H9 (cell line): ENCODE data around the gene FAM229B. TPM values are rescaled to one million over a fixed set of nuclear protein-coding genes. Genes with fewer than 3 reads are reported as not detected.

Source experiments
- DNase-seq: peaks from one replicate; pipeline ENCODE4 v3.0.0-alpha.2; 2017
- H2AFZ ChIP-seq: one replicate; pipeline ENCODE4 v1.6.1; 2013; ENCODE audit warnings: mild to moderate bottlenecking, low read length, control low read depth, moderate library complexity
- H2AK5ac ChIP-seq: 2 replicates; pipeline ENCODE4 v1.6.1; 2013; ENCODE audit warnings: low read length, control low read depth, mixed read lengths; ENCODE audit not compliant: insufficient read length
- H2BK120ac ChIP-seq: one replicate; pipeline ENCODE4 v1.6.1; 2013; ENCODE audit warnings: low read depth, mild to moderate bottlenecking, low read length, control low read depth, inconsistent platforms; ENCODE audit not compliant: poor library complexity, severe bottlenecking
- H2BK12ac ChIP-seq: 2 replicates; pipeline ENCODE4 v1.6.1; 2013; ENCODE audit warnings: low read length, control low read depth, mixed read lengths, low read depth; ENCODE audit not compliant: insufficient read length
- H2BK15ac ChIP-seq: 2 replicates; pipeline ENCODE4 v1.6.1; 2013; ENCODE audit warnings: low read depth, low read length, control low read depth
- H2BK20ac ChIP-seq: one replicate; pipeline ENCODE4 v1.6.1; 2013; ENCODE audit warnings: low read depth, mild to moderate bottlenecking, low read length, control low read depth, inconsistent platforms; ENCODE audit not compliant: poor library complexity, severe bottlenecking
- H2BK5ac ChIP-seq: 2 replicates; pipeline ENCODE4 v1.6.1; 2013; ENCODE audit warnings: low read length, control low read depth, mixed read lengths; ENCODE audit not compliant: insufficient read length
- H3K14ac ChIP-seq: 2 replicates; pipeline ENCODE4 v1.6.1; 2013; ENCODE audit warnings: low read length, control low read depth; ENCODE audit not compliant: insufficient read depth
- H3K18ac ChIP-seq: 2 replicates; pipeline ENCODE4 v1.6.1; 2013; ENCODE audit warnings: low read depth, mild to moderate bottlenecking, mixed read lengths, low read length, control low read depth; ENCODE audit not compliant: insufficient read length
- H3K23ac ChIP-seq: 2 replicates; pipeline ENCODE4 v1.6.1; 2013; ENCODE audit warnings: low read length, control low read depth, mixed read lengths, low read depth; ENCODE audit not compliant: insufficient read length
- H3K23me2 ChIP-seq: 2 replicates; pipeline ENCODE4 v1.6.1; 2013; ENCODE audit warnings: low read depth, mild to moderate bottlenecking, mixed read lengths, low read length, control low read depth; ENCODE audit not compliant: insufficient read length, poor library complexity, severe bottlenecking
- H3K27ac ChIP-seq: 2 replicates; pipeline ENCODE4 v1.5.1; 2013; ENCODE audit warnings: low read length, control low read depth, mixed read lengths, low read depth; ENCODE audit not compliant: insufficient read length
- H3K27me3 ChIP-seq: 2 replicates; pipeline ENCODE4 v1.6.1; 2013; ENCODE audit warnings: low read length, control low read depth, inconsistent platforms; ENCODE audit not compliant: insufficient read depth
- H3K4ac ChIP-seq: 2 replicates; pipeline ENCODE4 v1.6.1; 2013; ENCODE audit warnings: low read depth, mild to moderate bottlenecking, control low read depth, inconsistent platforms, low read length, moderate library complexity
- H3K4me1 ChIP-seq: 2 replicates; pipeline ENCODE4 v1.6.1; 2013; ENCODE audit warnings: low read length, control low read depth, inconsistent platforms; ENCODE audit not compliant: insufficient read depth
- H3K4me2 ChIP-seq: 2 replicates; pipeline ENCODE4 v1.6.1; 2013; ENCODE audit warnings: low read length, control low read depth, mixed read lengths; ENCODE audit not compliant: insufficient read length, insufficient read depth
- H3K56ac ChIP-seq: 2 replicates; pipeline ENCODE4 v1.6.1; 2013; ENCODE audit warnings: low read depth, mild to moderate bottlenecking, mixed read lengths, low read length, control low read depth; ENCODE audit not compliant: insufficient read length
- H3K79me1 ChIP-seq: 2 replicates; pipeline ENCODE4 v1.6.1; 2013; ENCODE audit warnings: low read depth, mild to moderate bottlenecking, moderate library complexity, low read length, control low read depth, inconsistent platforms; ENCODE audit not compliant: insufficient read depth, poor library complexity, severe bottlenecking
- H3K79me2 ChIP-seq: 2 replicates; pipeline ENCODE4 v1.6.1; 2013; ENCODE audit warnings: low read length, control low read depth, inconsistent platforms; ENCODE audit not compliant: insufficient read depth
- H3K9ac ChIP-seq: 2 replicates; pipeline ENCODE4 v1.6.1; 2013; ENCODE audit warnings: low read length, control low read depth, mixed read lengths; ENCODE audit not compliant: insufficient read length; ENCODE audit errors: extremely low read depth
- H3K9me3 ChIP-seq: one replicate; pipeline ENCODE4 v1.6.1; 2013; ENCODE audit warnings: low read depth, low read length, inconsistent platforms; ENCODE audit not compliant: control insufficient read depth
- H3T11ph ChIP-seq: one replicate; pipeline ENCODE4 v1.6.1; 2013; ENCODE audit warnings: mild to moderate bottlenecking, low read length, control low read depth, inconsistent platforms
- H4K20me1 ChIP-seq: one replicate; pipeline ENCODE4 v1.6.1; 2013; ENCODE audit not compliant: control insufficient read depth, insufficient read length, insufficient read depth
- H4K5ac ChIP-seq: 2 replicates; pipeline ENCODE4 v1.6.1; 2013; ENCODE audit warnings: low read depth, mild to moderate bottlenecking, mixed read lengths, low read length, control low read depth; ENCODE audit not compliant: insufficient read length
- H4K8ac ChIP-seq: replicated peaks from 2 replicates; pipeline ENCODE4 v1.6.1; 2013; ENCODE audit warnings: low read length, control low read depth, mixed read lengths, low read depth; ENCODE audit not compliant: insufficient read length
- H4K91ac ChIP-seq: 2 replicates; pipeline ENCODE4 v1.6.1; 2013; ENCODE audit warnings: low read depth, mild to moderate bottlenecking, moderate library complexity, mixed read lengths, low read length, control low read depth; ENCODE audit not compliant: insufficient read length
- H3K27ac Mint-ChIP-seq, 3 experiments: 2 replicates in 2 of 3; 3 replicates in 1 of 3; pipeline ENCODE4 v1.8.0; 2020 to 2021; ENCODE audit warnings: mixed read lengths in 3 of 3, mild to moderate bottlenecking in 1 of 3, moderate library complexity in 1 of 3
- H3K27me3 Mint-ChIP-seq: 2 replicates; pipeline ENCODE4 v1.8.0; 2021; ENCODE audit warnings: low read depth, mild to moderate bottlenecking, moderate library complexity, mixed read lengths
- H3K36me3 Mint-ChIP-seq, 3 experiments: 2 replicates in 2 of 3; 3 replicates in 1 of 3; pipeline ENCODE4 v1.8.0; 2020 to 2021; ENCODE audit warnings: low read depth in 3 of 3, mixed read lengths in 3 of 3; ENCODE audit not compliant: insufficient read depth in 1 of 3
- H3K4me1 Mint-ChIP-seq, 2 experiments: 2 replicates each; pipeline ENCODE4 v1.8.0; 2020; ENCODE audit warnings: mixed read lengths in 2 of 2
- H3K4me3 Mint-ChIP-seq, 2 experiments: 2 replicates in 1 of 2; 3 replicates in 1 of 2; pipeline ENCODE4 v1.8.0; 2020 to 2021; ENCODE audit warnings: mild to moderate bottlenecking in 2 of 2, mixed read lengths in 2 of 2, moderate library complexity in 1 of 2
- H3K9me3 Mint-ChIP-seq, 2 experiments: 2 replicates in 1 of 2; 3 replicates in 1 of 2; pipeline ENCODE4 v1.8.0; 2020; ENCODE audit warnings: mild to moderate bottlenecking in 2 of 2, mixed read lengths in 2 of 2, moderate library complexity in 1 of 2
- WGBS: extraction: QIAGEN DNeasy Blood & Tissue Kit; methylation state at CpG from one replicate; pipeline ENCODE4 v1.1.7; 2013; ENCODE audit warnings: missing lambda C conversion rate, low lambda C conversion rate, mixed read lengths; ENCODE audit not compliant: insufficient read length; ENCODE audit errors: extremely low coverage; 5-methylcytosine and 5-hydroxymethylcytosine counted together
- total RNA-seq: library from RNA; stranded (reverse); gene quantifications from 2 replicates; pipeline ENCODE4 v1.2.1, GENCODE V29; 2021
- TF ChIP-seq, protein P1 (sequence below): fragments of 200-600 bp; sonication (generic); conservative IDR thresholded peaks from 3 replicates; pipeline ENCODE4 v1.8.0; 2021; ENCODE audit warnings: antibody characterized with exemption, mild to moderate bottlenecking

The FAM229B gene
- total RNA-seq, 1 experiment from 2014 or later = 8.2 TPM

- H2AFZ ChIP-seq = no peak overlapping the region
- Mint-ChIP-seq H3K27me3 (peaks cover 10% of the 10 kb centered on the region), H3K9me3 (no peaks in the 10 kb centered on the region), H3K27ac (no peak overlapping the region), H3K36me3 (no peaks in the 10 kb centered on the region; a peak in 2 of 7 replicates), H3K4me1 (no peaks in the 10 kb centered on the region), H3K4me3 (no peak overlapping the region)
- no peaks in the 10 kb centered on the region for H3K79me1 ChIP-seq
- TF ChIP-seq, protein P1, sequence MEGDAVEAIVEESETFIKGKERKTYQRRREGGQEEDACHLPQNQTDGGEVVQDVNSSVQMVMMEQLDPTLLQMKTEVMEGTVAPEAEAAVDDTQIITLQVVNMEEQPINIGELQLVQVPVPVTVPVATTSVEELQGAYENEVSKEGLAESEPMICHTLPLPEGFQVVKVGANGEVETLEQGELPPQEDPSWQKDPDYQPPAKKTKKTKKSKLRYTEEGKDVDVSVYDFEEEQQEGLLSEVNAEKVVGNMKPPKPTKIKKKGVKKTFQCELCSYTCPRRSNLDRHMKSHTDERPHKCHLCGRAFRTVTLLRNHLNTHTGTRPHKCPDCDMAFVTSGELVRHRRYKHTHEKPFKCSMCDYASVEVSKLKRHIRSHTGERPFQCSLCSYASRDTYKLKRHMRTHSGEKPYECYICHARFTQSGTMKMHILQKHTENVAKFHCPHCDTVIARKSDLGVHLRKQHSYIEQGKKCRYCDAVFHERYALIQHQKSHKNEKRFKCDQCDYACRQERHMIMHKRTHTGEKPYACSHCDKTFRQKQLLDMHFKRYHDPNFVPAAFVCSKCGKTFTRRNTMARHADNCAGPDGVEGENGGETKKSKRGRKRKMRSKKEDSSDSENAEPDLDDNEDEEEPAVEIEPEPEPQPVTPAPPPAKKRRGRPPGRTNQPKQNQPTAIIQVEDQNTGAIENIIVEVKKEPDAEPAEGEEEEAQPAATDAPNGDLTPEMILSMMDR = peak; percentile 27; the same call in 1 of the 3 replicates
- no peaks in the 10 kb centered on the region for H4K20me1 ChIP-seq
- no peak overlapping the region for H3K18ac ChIP-seq
- no peak overlapping the region for H3K56ac ChIP-seq
- no peak overlapping the region for H3K14ac ChIP-seq
- H2BK120ac ChIP-seq = no peak overlapping the region
- no peak overlapping the region for H3K4ac ChIP-seq
- no peak overlapping the region for H3K27ac ChIP-seq
- no peak overlapping the region for H2AK5ac ChIP-seq
- no peak overlapping the region for H2BK15ac ChIP-seq
- H3K23ac ChIP-seq = no peak overlapping the region
- WGBS = no CpG with 5 or more reads among the region's 8 CpGs
- no peak for DNase-seq
- H4K5ac ChIP-seq = no peak overlapping the region
- H4K8ac ChIP-seq = no peak overlapping the region
- no peak overlapping the region for H2BK20ac ChIP-seq
- H4K91ac ChIP-seq = no peak overlapping the region
- H3K23me2 ChIP-seq = no peaks in the 10 kb centered on the region
- H3K9me3 ChIP-seq = no peaks in the 10 kb centered on the region
- H2BK5ac ChIP-seq = no peak overlapping the region
- H3T11ph ChIP-seq = no peak overlapping the region
- no peaks in the 10 kb centered on the region for H3K4me1 ChIP-seq
- no peaks in the 10 kb centered on the region for H3K79me2 ChIP-seq
- no peak overlapping the region for H2BK12ac ChIP-seq
- peak overlapping the region; percentile 58 for H3K4me2 ChIP-seq
- H3K9ac ChIP-seq = peak overlapping the region; percentile 53
- no peaks in the 10 kb centered on the region for H3K27me3 ChIP-seq
These were observed 651 bp upstream of the FAM229B start for GRCh38 chr6:112086744-112087135.
